ENCODE results near the gene AKAP8. TPM values are rescaled to one million over a fixed set of nuclear protein-coding genes. Genes with fewer than 3 reads are reported as not detected.

Gene AKAP8
- total RNA-seq, 1 experiment from 2014 or later, result 17.5 TPM

Other genes with a start within 250 kb of the AKAP8 start
- 16.1 and 18.6 TPM in 2 replicates for gene NOTCH3, start 178.8 kb downstream of the AKAP8 start, total RNA-seq (2014; rRNA removed; shearing (Covaris generic))
- not detected in 2 replicates for gene EPHX3, start 147.3 kb downstream of the AKAP8 start, total RNA-seq (2014; rRNA removed; shearing (Covaris generic))
- gene BRD4, start 47.2 kb downstream of the AKAP8 start, total RNA-seq (2014; rRNA removed; shearing (Covaris generic)), result 7.1 and 19.1 TPM in 2 replicates
- 53.2 and 56.4 TPM in 2 replicates for gene AKAP8L, start 39.2 kb upstream of the AKAP8 start, total RNA-seq (2014; rRNA removed; shearing (Covaris generic))
- gene WIZ, start 70.2 kb upstream of the AKAP8 start, total RNA-seq (2014; rRNA removed; shearing (Covaris generic)), result 14.9 and 17.3 TPM in 2 replicates
- not detected in 2 replicates for gene RASAL3, start 84.8 kb upstream of the AKAP8 start, total RNA-seq (2014; rRNA removed; shearing (Covaris generic))
- not detected in 2 replicates for gene PGLYRP2, start 99.7 kb upstream of the AKAP8 start, total RNA-seq (2014; rRNA removed; shearing (Covaris generic))
- gene CYP4F22, start 128.7 kb upstream of the AKAP8 start, total RNA-seq (2014; rRNA removed; shearing (Covaris generic)), result not detected in 2 replicates
- gene CYP4F8, start 235.4 kb upstream of the AKAP8 start, total RNA-seq (2014; rRNA removed; shearing (Covaris generic)), result not detected in 2 replicates

Data from A172 (cell line).